ENCODE measurements around the gene HPS1. TPM values are rescaled to one million over a fixed set of nuclear protein-coding genes. Genes with fewer than 3 reads are reported as not detected.

HPS1 gene
- total and polyA plus RNA-seq, 2 of the 8 experiments (the other 6 are each of a cell fraction or from before 2014, with no cell fraction given), result 38.7 to 61.7 TPM

DNA sequence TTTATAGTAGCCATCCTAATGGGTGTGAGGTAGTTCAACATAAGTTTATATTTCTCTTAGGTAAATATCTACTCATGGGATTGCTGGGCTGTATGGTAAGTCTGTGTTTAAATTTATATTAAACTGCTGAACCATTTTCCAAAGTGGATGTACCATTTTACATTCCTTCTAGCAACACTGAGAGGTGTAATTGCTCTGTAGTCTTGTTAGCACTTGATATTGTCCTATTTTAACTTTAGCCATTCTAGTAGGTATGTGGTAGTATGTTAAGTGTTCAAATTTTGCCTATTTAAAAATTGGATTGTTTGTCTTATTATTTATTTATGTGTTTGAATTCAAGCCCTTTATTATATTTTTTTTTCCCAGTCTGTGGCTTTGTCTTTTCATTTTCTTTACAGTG, 2.6 kb upstream of the HPS1 start (continued):
- TF ChIP-seq, protein P1, sequence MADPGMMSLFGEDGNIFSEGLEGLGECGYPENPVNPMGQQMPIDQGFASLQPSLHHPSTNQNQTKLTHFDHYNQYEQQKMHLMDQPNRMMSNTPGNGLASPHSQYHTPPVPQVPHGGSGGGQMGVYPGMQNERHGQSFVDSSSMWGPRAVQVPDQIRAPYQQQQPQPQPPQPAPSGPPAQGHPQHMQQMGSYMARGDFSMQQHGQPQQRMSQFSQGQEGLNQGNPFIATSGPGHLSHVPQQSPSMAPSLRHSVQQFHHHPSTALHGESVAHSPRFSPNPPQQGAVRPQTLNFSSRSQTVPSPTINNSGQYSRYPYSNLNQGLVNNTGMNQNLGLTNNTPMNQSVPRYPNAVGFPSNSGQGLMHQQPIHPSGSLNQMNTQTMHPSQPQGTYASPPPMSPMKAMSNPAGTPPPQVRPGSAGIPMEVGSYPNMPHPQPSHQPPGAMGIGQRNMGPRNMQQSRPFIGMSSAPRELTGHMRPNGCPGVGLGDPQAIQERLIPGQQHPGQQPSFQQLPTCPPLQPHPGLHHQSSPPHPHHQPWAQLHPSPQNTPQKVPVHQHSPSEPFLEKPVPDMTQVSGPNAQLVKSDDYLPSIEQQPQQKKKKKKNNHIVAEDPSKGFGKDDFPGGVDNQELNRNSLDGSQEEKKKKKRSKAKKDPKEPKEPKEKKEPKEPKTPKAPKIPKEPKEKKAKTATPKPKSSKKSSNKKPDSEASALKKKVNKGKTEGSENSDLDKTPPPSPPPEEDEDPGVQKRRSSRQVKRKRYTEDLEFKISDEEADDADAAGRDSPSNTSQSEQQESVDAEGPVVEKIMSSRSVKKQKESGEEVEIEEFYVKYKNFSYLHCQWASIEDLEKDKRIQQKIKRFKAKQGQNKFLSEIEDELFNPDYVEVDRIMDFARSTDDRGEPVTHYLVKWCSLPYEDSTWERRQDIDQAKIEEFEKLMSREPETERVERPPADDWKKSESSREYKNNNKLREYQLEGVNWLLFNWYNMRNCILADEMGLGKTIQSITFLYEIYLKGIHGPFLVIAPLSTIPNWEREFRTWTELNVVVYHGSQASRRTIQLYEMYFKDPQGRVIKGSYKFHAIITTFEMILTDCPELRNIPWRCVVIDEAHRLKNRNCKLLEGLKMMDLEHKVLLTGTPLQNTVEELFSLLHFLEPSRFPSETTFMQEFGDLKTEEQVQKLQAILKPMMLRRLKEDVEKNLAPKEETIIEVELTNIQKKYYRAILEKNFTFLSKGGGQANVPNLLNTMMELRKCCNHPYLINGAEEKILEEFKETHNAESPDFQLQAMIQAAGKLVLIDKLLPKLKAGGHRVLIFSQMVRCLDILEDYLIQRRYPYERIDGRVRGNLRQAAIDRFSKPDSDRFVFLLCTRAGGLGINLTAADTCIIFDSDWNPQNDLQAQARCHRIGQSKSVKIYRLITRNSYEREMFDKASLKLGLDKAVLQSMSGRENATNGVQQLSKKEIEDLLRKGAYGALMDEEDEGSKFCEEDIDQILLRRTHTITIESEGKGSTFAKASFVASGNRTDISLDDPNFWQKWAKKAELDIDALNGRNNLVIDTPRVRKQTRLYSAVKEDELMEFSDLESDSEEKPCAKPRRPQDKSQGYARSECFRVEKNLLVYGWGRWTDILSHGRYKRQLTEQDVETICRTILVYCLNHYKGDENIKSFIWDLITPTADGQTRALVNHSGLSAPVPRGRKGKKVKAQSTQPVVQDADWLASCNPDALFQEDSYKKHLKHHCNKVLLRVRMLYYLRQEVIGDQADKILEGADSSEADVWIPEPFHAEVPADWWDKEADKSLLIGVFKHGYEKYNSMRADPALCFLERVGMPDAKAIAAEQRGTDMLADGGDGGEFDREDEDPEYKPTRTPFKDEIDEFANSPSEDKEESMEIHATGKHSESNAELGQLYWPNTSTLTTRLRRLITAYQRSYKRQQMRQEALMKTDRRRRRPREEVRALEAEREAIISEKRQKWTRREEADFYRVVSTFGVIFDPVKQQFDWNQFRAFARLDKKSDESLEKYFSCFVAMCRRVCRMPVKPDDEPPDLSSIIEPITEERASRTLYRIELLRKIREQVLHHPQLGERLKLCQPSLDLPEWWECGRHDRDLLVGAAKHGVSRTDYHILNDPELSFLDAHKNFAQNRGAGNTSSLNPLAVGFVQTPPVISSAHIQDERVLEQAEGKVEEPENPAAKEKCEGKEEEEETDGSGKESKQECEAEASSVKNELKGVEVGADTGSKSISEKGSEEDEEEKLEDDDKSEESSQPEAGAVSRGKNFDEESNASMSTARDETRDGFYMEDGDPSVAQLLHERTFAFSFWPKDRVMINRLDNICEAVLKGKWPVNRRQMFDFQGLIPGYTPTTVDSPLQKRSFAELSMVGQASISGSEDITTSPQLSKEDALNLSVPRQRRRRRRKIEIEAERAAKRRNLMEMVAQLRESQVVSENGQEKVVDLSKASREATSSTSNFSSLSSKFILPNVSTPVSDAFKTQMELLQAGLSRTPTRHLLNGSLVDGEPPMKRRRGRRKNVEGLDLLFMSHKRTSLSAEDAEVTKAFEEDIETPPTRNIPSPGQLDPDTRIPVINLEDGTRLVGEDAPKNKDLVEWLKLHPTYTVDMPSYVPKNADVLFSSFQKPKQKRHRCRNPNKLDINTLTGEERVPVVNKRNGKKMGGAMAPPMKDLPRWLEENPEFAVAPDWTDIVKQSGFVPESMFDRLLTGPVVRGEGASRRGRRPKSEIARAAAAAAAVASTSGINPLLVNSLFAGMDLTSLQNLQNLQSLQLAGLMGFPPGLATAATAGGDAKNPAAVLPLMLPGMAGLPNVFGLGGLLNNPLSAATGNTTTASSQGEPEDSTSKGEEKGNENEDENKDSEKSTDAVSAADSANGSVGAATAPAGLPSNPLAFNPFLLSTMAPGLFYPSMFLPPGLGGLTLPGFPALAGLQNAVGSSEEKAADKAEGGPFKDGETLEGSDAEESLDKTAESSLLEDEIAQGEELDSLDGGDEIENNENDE (IDR thresholded peaks at IDR 0.05; ENCODE audit: insufficient replicate concordance, low read length), result no peak
- TF ChIP-seq JUND (IDR thresholded peaks at IDR 0.05; ENCODE audit: low read length) (no peak), SP4 (IDR thresholded peaks at IDR 0.05; ENCODE audit: low read length) (no peak), TAF7 (optimal IDR thresholded peaks at IDR 0.05; ENCODE audit: borderline replicate concordance, low read depth, low read length) (no peak), KDM5A (IDR thresholded peaks at IDR 0.05; ENCODE audit: low read length) (no peak), HDAC2 (IDR thresholded peaks at IDR 0.05; ENCODE audit: borderline replicate concordance in 1 of 2, low read depth in 2 of 2, low read length in 2 of 2) (no peak), EGR1 (IDR thresholded peaks at IDR 0.05; ENCODE audit: borderline replicate concordance, low read depth, low read length) (no peak)

Measured in H1 (cell line).